Activated naive CD8-positive, alpha-beta T cell treated with anti-CD3 and anti-CD28 coated beads for 36 hours (primary cell): ENCODE measurements around the gene TMBIM4. TPM values are rescaled to one million over a fixed set of nuclear protein-coding genes. Genes with fewer than 3 reads are reported as not detected.
"Not testable (repeated sequence)": the region's sequence is repeated elsewhere in the genome, so short reads cannot be mapped to it uniquely, and the experiment has no call there.

Source experiments
- DNase-seq: peaks from one replicate; pipeline ENCODE4 v3.0.0; 2021
- H3K27ac Mint-ChIP-seq: one replicate; pipeline ENCODE4 v1.8.0; 2022; ENCODE audit warnings: mild to moderate bottlenecking, moderate library complexity, mixed read lengths
- H3K27me3 Mint-ChIP-seq: one replicate; pipeline ENCODE4 v1.8.0; 2022; ENCODE audit warnings: mild to moderate bottlenecking, mixed read lengths
- H3K36me3 Mint-ChIP-seq: one replicate; pipeline ENCODE4 v1.8.0; 2021; ENCODE audit warnings: mild to moderate bottlenecking, mixed read lengths
- H3K4me1 Mint-ChIP-seq: one replicate; pipeline ENCODE4 v1.8.0; 2021; ENCODE audit warnings: mixed read lengths
- H3K4me3 Mint-ChIP-seq: one replicate; pipeline ENCODE4 v1.8.0; 2022; ENCODE audit warnings: mild to moderate bottlenecking, moderate library complexity, mixed read lengths
- H3K9me3 Mint-ChIP-seq: one replicate; pipeline ENCODE4 v1.8.0; 2022; ENCODE audit warnings: mixed read lengths
- total RNA-seq, 2 experiments: library from RNA; stranded (reverse); gene quantifications; one replicate each; pipeline ENCODE4 v1.2.3, GENCODE V29; 2021

Gene TMBIM4
- total RNA-seq, 2 experiments from 2014 or later = 38.8 to 39.4 TPM

- no peaks in the 10 kb centered on the region for H3K36me3 Mint-ChIP-seq
- no peak overlapping the region for H3K4me3 Mint-ChIP-seq
- no peaks in the 10 kb centered on the region for H3K9me3 Mint-ChIP-seq
- peaks cover 2% of the 10 kb centered on the region for H3K4me1 Mint-ChIP-seq
- H3K27ac Mint-ChIP-seq = no peak overlapping the region
- peaks cover 82% of the 10 kb centered on the region for H3K27me3 Mint-ChIP-seq
- DNase-seq = no peak
Observed at GRCh38 chr12:66190519-66191370, 20.9 kb upstream of the TMBIM4 start.

- Mint-ChIP-seq H3K27me3 (peaks cover 80% of the 10 kb centered on the region), H3K36me3 (no peaks in the 10 kb centered on the region), H3K4me1 (peaks cover 2% of the 10 kb centered on the region)
Observed at GRCh38 chr12:66189889-66190288, 20.1 kb upstream of the TMBIM4 start.

GRCh38 chr12:66189486-66189843 lies 19.7 kb upstream of the TMBIM4 start:
- H3K27ac Mint-ChIP-seq = no peak overlapping the region
- H3K4me3 Mint-ChIP-seq = peak overlapping the region; percentile 24
- H3K27me3 Mint-ChIP-seq = peaks cover 80% of the 10 kb centered on the region
- H3K36me3 Mint-ChIP-seq = no peaks in the 10 kb centered on the region
- no peak for DNase-seq
- peaks cover 2% of the 10 kb centered on the region for H3K4me1 Mint-ChIP-seq
- H3K9me3 Mint-ChIP-seq = peaks cover 3% of the 10 kb centered on the region

More at GRCh38 chr12:66189889-66190288, 20.1 kb upstream of the TMBIM4 start:
- Mint-ChIP-seq H3K27ac (no peak overlapping the region), H3K4me3 (no peak overlapping the region), H3K9me3 (no peaks in the 10 kb centered on the region)
- no peak for DNase-seq

- H3K27me3 Mint-ChIP-seq = peaks cover 78% of the 10 kb centered on the region
- peak within 1 kb of the TSS; percentile 40 for H3K4me3 Mint-ChIP-seq
Observed at GRCh38 chr12:66188584-66189485, 19.0 kb upstream of the TMBIM4 start, which contains the start of gene IRAK3. IRAK3 (plus strand) TSS chr12:66189214; CDS start chr12:66189300, 86 bp downstream.

GRCh38 chr12:66187821-66188220 lies 18.0 kb upstream of the TMBIM4 start:
- Mint-ChIP-seq H3K4me3 (peak overlapping the region; percentile 19), H3K27me3 (peaks cover 78% of the 10 kb centered on the region), H3K4me1 (peaks cover 2% of the 10 kb centered on the region), H3K9me3 (peaks cover 5% of the 10 kb centered on the region), H3K27ac (no peak overlapping the region), H3K36me3 (no peaks in the 10 kb centered on the region)
- DNase-seq = no peak

More at GRCh38 chr12:66188584-66189485, 19.0 kb upstream of the TMBIM4 start, which contains the start of gene IRAK3:
- H3K27ac Mint-ChIP-seq = no peak within 1 kb of the TSS
- H3K36me3 Mint-ChIP-seq = no peaks in the 10 kb centered on the region
- peaks cover 5% of the 10 kb centered on the region for H3K9me3 Mint-ChIP-seq
- DNase-seq = peak; percentile 36
- H3K4me1 Mint-ChIP-seq = peaks cover 2% of the 10 kb centered on the region

GRCh38 chr12:66187036-66187435 lies 17.2 kb upstream of the TMBIM4 start:
- peaks cover 83% of the 10 kb centered on the region for H3K27me3 Mint-ChIP-seq
- no peak overlapping the region for H3K27ac Mint-ChIP-seq
- H3K9me3 Mint-ChIP-seq = peaks cover 5% of the 10 kb centered on the region
- peaks cover 2% of the 10 kb centered on the region for H3K4me1 Mint-ChIP-seq
- H3K4me3 Mint-ChIP-seq = no peak overlapping the region
- no peak for DNase-seq
- H3K36me3 Mint-ChIP-seq = no peaks in the 10 kb centered on the region

GRCh38 chr12:66184822-66185221 lies 15.0 kb upstream of the TMBIM4 start:
- peaks cover 63% of the 10 kb centered on the region for H3K27me3 Mint-ChIP-seq
- H3K4me1 Mint-ChIP-seq, H3K4me3 Mint-ChIP-seq, H3K27ac Mint-ChIP-seq, DNase-seq, H3K36me3 Mint-ChIP-seq, H3K9me3 Mint-ChIP-seq: not testable (repeated sequence)

GRCh38 chr12:66182956-66183355 lies 13.2 kb upstream of the TMBIM4 start:
- Mint-ChIP-seq H3K9me3 (peaks cover 5% of the 10 kb centered on the region), H3K27me3 (peaks cover 50% of the 10 kb centered on the region), H3K4me3 (no peak overlapping the region), H3K4me1 (no peaks in the 10 kb centered on the region), H3K27ac (no peak overlapping the region), H3K36me3 (no peaks in the 10 kb centered on the region)
- no peak for DNase-seq

GRCh38 chr12:66176105-66176900 lies 6.5 kb upstream of the TMBIM4 start:
- Mint-ChIP-seq H3K4me3 (no peak overlapping the region), H3K36me3 (no peaks in the 10 kb centered on the region), H3K27ac (no peak overlapping the region), H3K9me3 (no peaks in the 10 kb centered on the region), H3K27me3 (peaks cover 13% of the 10 kb centered on the region), H3K4me1 (peaks cover 2% of the 10 kb centered on the region)
- DNase-seq = no peak

GRCh38 chr12:66174391-66175325 lies 4.9 kb upstream of the TMBIM4 start:
- not testable (repeated sequence) for H3K27ac Mint-ChIP-seq, DNase-seq, H3K36me3 Mint-ChIP-seq, H3K4me1 Mint-ChIP-seq, H3K4me3 Mint-ChIP-seq, H3K9me3 Mint-ChIP-seq
- peaks cover 13% of the 10 kb centered on the region for H3K27me3 Mint-ChIP-seq

- Mint-ChIP-seq H3K27me3 (no peaks in the 10 kb centered on the region), H3K9me3 (peaks cover 8% of the 10 kb centered on the region), H3K27ac (peak overlapping the region; percentile 99), H3K4me1 (peaks cover 26% of the 10 kb centered on the region), H3K36me3 (peaks cover 30% of the 10 kb centered on the region), H3K4me3 (peak overlapping the region; percentile 96)
- no peak for DNase-seq
Observed at GRCh38 chr12:66170606-66171005, 810 bp upstream of the TMBIM4 start.

GRCh38 chr12:66168410-66168809 lies 1.4 kb downstream of the TMBIM4 start:
- peak overlapping the region; percentile 96 for H3K4me3 Mint-ChIP-seq
- peak overlapping the region; percentile 99 for H3K27ac Mint-ChIP-seq
- H3K4me1 Mint-ChIP-seq = peaks cover 42% of the 10 kb centered on the region
- H3K36me3 Mint-ChIP-seq = peaks cover 52% of the 10 kb centered on the region
- H3K9me3 Mint-ChIP-seq = peaks cover 24% of the 10 kb centered on the region
- DNase-seq = no peak
- no peaks in the 10 kb centered on the region for H3K27me3 Mint-ChIP-seq

GRCh38 chr12:66166561-66166960 lies 3.2 kb downstream of the TMBIM4 start:
- Mint-ChIP-seq H3K4me1 (peaks cover 47% of the 10 kb centered on the region), H3K36me3 (peaks cover 66% of the 10 kb centered on the region), H3K27ac (no peak overlapping the region), H3K27me3 (no peaks in the 10 kb centered on the region), H3K9me3 (peaks cover 27% of the 10 kb centered on the region), H3K4me3 (no peak overlapping the region)
- DNase-seq = no peak

GRCh38 chr12:66165141-66165540 lies 4.7 kb downstream of the TMBIM4 start:
- peaks cover 28% of the 10 kb centered on the region for H3K9me3 Mint-ChIP-seq
- no peak for DNase-seq
- peaks cover 77% of the 10 kb centered on the region for H3K36me3 Mint-ChIP-seq
- H3K27me3 Mint-ChIP-seq = no peaks in the 10 kb centered on the region
- H3K4me1 Mint-ChIP-seq = peaks cover 43% of the 10 kb centered on the region
- H3K27ac Mint-ChIP-seq = no peak overlapping the region
- H3K4me3 Mint-ChIP-seq = no peak overlapping the region
